H1 (cell line): Measurements from ENCODE around the gene LDLRAD3. TPM values are rescaled to one million over a fixed set of nuclear protein-coding genes. Genes with fewer than 3 reads are reported as not detected.

Experiments used
- CTCF ChIA-PET: fragments of 300-600 bp; sonication (Branson Sonifier 250); formaldehyde crosslinking; loops from one replicate; lab custom pipeline; 2021; ENCODE audit not compliant: partially characterized antibody; lab: Charles Lee
- POLR2A ChIA-PET: fragments of 300-600 bp; sonication (Branson Sonifier 250); formaldehyde crosslinking; loops from one replicate; lab custom pipeline; 2021; ENCODE audit warnings: inconsistent platforms; ENCODE audit not compliant: partially characterized antibody; lab: Charles Lee
- DNase-seq, 2 experiments: peaks; one replicate each; pipeline versions ENCODE4 v3.0.0 to v3.0.0-alpha.2; 2010 to 2022; ENCODE audit warnings: low spot score in 2 of 2, low read depth in 1 of 2, mixed read lengths in 1 of 2
- FAIRE-seq: peaks from 2 replicates; lab custom pipeline; 2011; peaks lifted over from hg19 to GRCh38; lab: Jason Lieb, UNC
- H2AFZ ChIP-seq: 2 replicates; pipeline ENCODE4 v1.8.1; 2012; ENCODE audit warnings: low read length, inconsistent platforms
- H2AK5ac ChIP-seq: 2 replicates; pipeline ENCODE4 v1.6.1; 2013; ENCODE audit warnings: low read depth, low read length
- H2BK120ac ChIP-seq: replicated peaks from 2 replicates; pipeline ENCODE3; 2013; ENCODE audit warnings: low read depth, low read length, inconsistent platforms
- H2BK12ac ChIP-seq: 2 replicates; pipeline ENCODE4 v1.6.1; 2013; ENCODE audit warnings: low read depth, low read length
- H2BK15ac ChIP-seq: 2 replicates; pipeline ENCODE4 v1.6.1; 2013; ENCODE audit warnings: low read length
- H2BK20ac ChIP-seq: 2 replicates; pipeline ENCODE4 v1.6.1; 2013; ENCODE audit warnings: low read length
- H2BK5ac ChIP-seq: 2 replicates; pipeline ENCODE4 v1.6.1; 2013; ENCODE audit warnings: low read depth, low read length
- H3K14ac ChIP-seq: 2 replicates; pipeline ENCODE4 v1.6.1; 2013; ENCODE audit warnings: inconsistent platforms; ENCODE audit not compliant: insufficient read length
- H3K18ac ChIP-seq: 2 replicates; pipeline ENCODE4 v1.6.1; 2013; ENCODE audit warnings: low read length; ENCODE audit errors: extremely low read depth
- H3K23ac ChIP-seq: 2 replicates; pipeline ENCODE4 v1.6.1; 2013; ENCODE audit warnings: inconsistent platforms; ENCODE audit not compliant: insufficient read length
- H3K23me2 ChIP-seq: 2 replicates; pipeline ENCODE4 v1.6.1; 2013; ENCODE audit warnings: low read depth, low read length
- H3K27ac ChIP-seq: 2 replicates; pipeline ENCODE4 v1.6.1; 2011; ENCODE audit warnings: low read depth, low read length, inconsistent platforms
- H3K27me3 ChIP-seq, 4 experiments: replicated peaks in 1 of 4; 1 replicate in 1 of 4; 2 replicates in 3 of 4; pipeline versions ENCODE4 v1.6.1 to v1.8.1; 2011 to 2013; ENCODE audit warnings: low read length in 3 of 4, mild to moderate bottlenecking in 3 of 4, inconsistent platforms in 2 of 4, mixed read lengths in 2 of 4, moderate library complexity in 1 of 4; ENCODE audit not compliant: control insufficient read depth in 3 of 4, insufficient read depth in 3 of 4; ENCODE audit errors: extremely low read depth in 1 of 4
- H3K36me3 ChIP-seq, 4 experiments: 2 replicates each; pipeline versions ENCODE4 v1.6.1 to v1.8.1; 2011 to 2013; ENCODE audit warnings: mild to moderate bottlenecking in 4 of 4, low read length in 3 of 4, moderate library complexity in 2 of 4, control low read depth in 1 of 4, inconsistent platforms in 1 of 4; ENCODE audit not compliant: insufficient read depth in 4 of 4, control insufficient read depth in 2 of 4
- H3K4ac ChIP-seq: replicated peaks from 2 replicates; pipeline ENCODE3; 2013; ENCODE audit warnings: low read length, low read depth, mixed read lengths, inconsistent platforms; ENCODE audit not compliant: insufficient read length
- H3K4me1 ChIP-seq, 4 experiments: replicated peaks in 1 of 4; 1 replicate in 1 of 4; 2 replicates in 3 of 4; pipeline versions ENCODE4 v1.6.1 to v1.8.1; 2011 to 2013; ENCODE audit warnings: low read length in 3 of 4, inconsistent platforms in 2 of 4, mixed read lengths in 1 of 4; ENCODE audit not compliant: insufficient read depth in 4 of 4, control insufficient read depth in 3 of 4
- H3K4me2 ChIP-seq, 2 experiments: 2 replicates each; pipeline versions ENCODE4 v1.6.1 to v1.8.1; 2011 to 2013; ENCODE audit warnings: low read depth in 2 of 2, low read length in 2 of 2, control low read depth in 1 of 2, inconsistent platforms in 1 of 2, mild to moderate bottlenecking in 1 of 2; ENCODE audit not compliant: insufficient read depth in 1 of 2
- H3K4me3 ChIP-seq, 4 experiments: fragments of 200-600, 300-600 bp in 1 of 4; sonication (generic), shearing (Covaris generic), sonication (Bioruptor Twin) in 1 of 4; 2 replicates each; pipeline versions ENCODE4 v1.5.1 to v1.8.1; 2011 to 2016; ENCODE audit warnings: low read length in 4 of 4, low read depth in 3 of 4, control low read depth in 2 of 4, inconsistent platforms in 2 of 4, mild to moderate bottlenecking in 2 of 4, mixed read lengths in 1 of 4, moderate library complexity in 1 of 4; ENCODE audit not compliant: insufficient read depth in 2 of 4; ENCODE audit errors: extremely low read depth in 1 of 4
- H3K56ac ChIP-seq: replicated peaks from 2 replicates; pipeline ENCODE3; 2013; ENCODE audit warnings: low read depth, mild to moderate bottlenecking, mixed read lengths, low read length, inconsistent platforms; ENCODE audit not compliant: insufficient read length
- H3K79me1 ChIP-seq: 2 replicates; pipeline ENCODE4 v1.6.1; 2013; ENCODE audit warnings: low read depth, low read length, control low read depth
- H3K79me2 ChIP-seq, 2 experiments: 2 replicates each; pipeline versions ENCODE4 v1.6.1 to v1.8.1; 2012 to 2013; ENCODE audit warnings: low read length in 2 of 2, mild to moderate bottlenecking in 2 of 2, inconsistent platforms in 1 of 2; ENCODE audit not compliant: insufficient read depth in 2 of 2, control insufficient read depth in 1 of 2
- H3K9ac ChIP-seq, 4 experiments: replicated peaks in 1 of 4; 1 replicate in 1 of 4; 2 replicates in 3 of 4; pipeline versions ENCODE4 v1.6.1 to v1.8.1; 2011 to 2013; ENCODE audit warnings: low read depth in 3 of 4, low read length in 3 of 4, control low read depth in 2 of 4, mild to moderate bottlenecking in 2 of 4, moderate library complexity in 2 of 4, inconsistent platforms in 1 of 4; ENCODE audit errors: extremely low read depth in 1 of 4
- H3K9me3 ChIP-seq, 2 experiments: 2 replicates each; pipeline versions ENCODE4 v1.6.1 to v1.8.1; 2012 to 2013; ENCODE audit warnings: mild to moderate bottlenecking in 2 of 2, moderate library complexity in 2 of 2, control low read depth in 1 of 2, inconsistent platforms in 1 of 2, low read depth in 1 of 2, low read length in 1 of 2, mixed read lengths in 1 of 2; ENCODE audit not compliant: insufficient read depth in 2 of 2
- H4K20me1 ChIP-seq, 2 experiments: replicated peaks in 1 of 2; 2 replicates each; pipeline versions ENCODE3 to v1.8.1; 2011 to 2013; ENCODE audit warnings: inconsistent platforms in 2 of 2, low read length in 2 of 2, mild to moderate bottlenecking in 1 of 2; ENCODE audit not compliant: insufficient read depth in 2 of 2, control insufficient read depth in 1 of 2
- H4K5ac ChIP-seq: 2 replicates; pipeline ENCODE4 v1.6.1; 2013; ENCODE audit warnings: low read length, low read depth, mixed read lengths, inconsistent platforms; ENCODE audit not compliant: insufficient read length
- H4K8ac ChIP-seq: 2 replicates; pipeline ENCODE4 v1.8.0; 2013; ENCODE audit warnings: mild to moderate bottlenecking, moderate library complexity, low read length, inconsistent platforms; ENCODE audit not compliant: insufficient read depth; ENCODE audit errors: extremely low read depth
- H4K91ac ChIP-seq: replicated peaks from 2 replicates; pipeline ENCODE3; 2013; ENCODE audit warnings: low read length, mixed read lengths, inconsistent platforms; ENCODE audit not compliant: insufficient read length
- CEBPB ChIP-seq: IDR thresholded peaks from 2 replicates; pipeline ENCODE4 v1.6.1; 2012; ENCODE audit warnings: low read depth, low read length
- KDM1A ChIP-seq: fragments of 200-600, 300-600 bp; sonication (generic); IDR thresholded peaks from 2 replicates; pipeline ENCODE4 v1.7.1; 2016; ENCODE audit warnings: mild to moderate bottlenecking, low read length, borderline replicate concordance
- WGBS, 2 experiments: shearing (Covaris generic) in 1 of 2; methylation state at CpG; one replicate each; pipeline versions ENCODE4 v1.1.6 to v1.1.7; 2013 to 2015; ENCODE audit warnings: low lambda C conversion rate in 2 of 2, mixed read lengths in 2 of 2, inconsistent platforms in 1 of 2, low coverage in 1 of 2, missing lambda C conversion rate in 1 of 2; ENCODE audit not compliant: insufficient replicate concordance in 2 of 2, insufficient coverage in 1 of 2, insufficient read length in 1 of 2; ENCODE audit errors: extremely low coverage in 1 of 2, missing lambda C conversion rate in 1 of 2; 5-methylcytosine and 5-hydroxymethylcytosine counted together
- polyA plus RNA-seq, 7 experiments: library from polyadenylated mRNA; depleted of rRNA in 3 of 7; stranded (reverse) in 5 of 7; unstranded in 2 of 7; fragments of >200 nt in 5 of 7; fragments of 200-250 nt in 2 of 7; gene quantifications; 1 replicate in 5 of 7; 2 replicates in 1 of 7; 4 replicates in 1 of 7; pipeline versions ENCODE4 v1.2.1 to v1.2.3, GENCODE V29; 2011 to 2013; ENCODE audit warnings: missing spikeins in 2 of 7, mixed read lengths in 2 of 7
- total RNA-seq: library from RNA; stranded (reverse); fragmentation: NEBNext Ultra II Directional; extraction: Animal tissue kit (Norgen Biotek cat#: 25700); gene quantifications from 2 replicates; pipeline ENCODE4 v1.2.1, GENCODE V29; 2021

The LDLRAD3 gene
- total and polyA plus RNA-seq, 2 of the 8 experiments (the other 6 are each of a cell fraction or from before 2014, with no cell fraction given): 18.6 to 22.8 TPM

DNA sequence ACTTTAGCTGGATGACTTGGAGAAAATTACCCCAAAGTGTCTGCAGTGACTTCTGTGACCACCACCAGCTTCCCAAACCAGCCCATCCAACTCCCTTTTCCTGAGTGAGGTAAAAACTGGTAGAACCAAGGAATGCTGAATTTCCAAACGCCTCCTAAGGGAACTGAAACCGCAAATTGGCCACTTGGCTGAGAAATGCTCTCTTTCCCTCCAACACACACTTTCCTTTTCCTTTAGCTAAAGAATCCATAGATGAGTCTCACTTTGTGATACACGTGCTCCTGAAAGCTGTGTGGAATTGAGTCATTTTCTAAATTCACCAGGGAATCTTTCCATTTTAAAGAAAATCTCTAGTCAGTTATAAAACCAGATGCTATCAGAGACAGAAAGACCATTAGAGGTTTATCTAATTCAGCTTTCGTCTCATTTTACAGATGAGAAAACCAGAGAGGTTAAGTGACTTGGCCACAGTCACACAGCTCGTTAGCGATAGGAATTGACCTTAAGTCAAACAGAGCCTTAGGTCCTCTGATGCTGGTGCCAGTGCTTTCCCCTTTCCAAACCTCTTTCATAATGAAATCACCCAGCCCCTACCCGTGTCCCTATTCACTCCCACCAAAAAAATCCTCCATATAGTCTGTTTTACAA is 208.2 kb downstream of the LDLRAD3 start:
- no peak overlapping the region for H2BK120ac ChIP-seq

More for the DNA sequence above, 208.2 kb downstream of the LDLRAD3 start:
- Histone ChIP-seq H3K27me3 (no peaks in the 10 kb centered on the region), H3K27ac (no peak overlapping the region), H3K79me2 (no peaks in the 10 kb centered on the region), H4K5ac (no peak overlapping the region), H2BK20ac (no peak overlapping the region), H2BK15ac (no peak overlapping the region)
- CTCF ChIA-PET: interaction anchor here (0.7 to 3.2 kb wide), 14 partner anchors 8 to 664 kb away, joined by 3 to 17 read pairs (median 4); no protein-coding TSS in a partner anchor
- WGBS, 2 experiments: 92 to 100% methylated on average over 1 to 7 of the region's 7 CpGs
- TF ChIP-seq CEBPB (no peak), KDM1A (peak; percentile 73; the same call in 1 of the 2 replicates)
- TF ChIP-seq, all 59 proteins: peak for 1
- H3K79me1 ChIP-seq: no peaks in the 10 kb centered on the region
- no peak overlapping the region for H3K9ac ChIP-seq
- DNase-seq (no peak), FAIRE-seq (no peak)
- peaks cover 0 to 16% (median 5%) of the 10 kb centered on the region in 4 experiments; a peak in 4 of 7 replicates for H3K4me1 ChIP-seq
- H2AFZ ChIP-seq: no peak overlapping the region
- H3K4ac ChIP-seq: no peak overlapping the region
- no peak overlapping the region for H2BK12ac ChIP-seq
- no peak overlapping the region for H3K4me2 ChIP-seq
- no peak overlapping the region for H2AK5ac ChIP-seq
- POLR2A ChIA-PET: interaction anchor here (1.1 kb wide), 1 partner anchor 42 kb away, joined by 3 read pairs; no protein-coding TSS in a partner anchor
- no peak overlapping the region for H3K18ac ChIP-seq
- H4K20me1 ChIP-seq: no peaks in the 10 kb centered on the region
- H4K91ac ChIP-seq: no peak overlapping the region
- H3K23ac ChIP-seq: no peak overlapping the region
- H3K36me3 ChIP-seq: no peaks in the 10 kb centered on the region
- H3K4me3 ChIP-seq: no peak overlapping the region
- H3K56ac ChIP-seq: no peak overlapping the region
- H3K14ac ChIP-seq: no peak overlapping the region
- no peak overlapping the region for H4K8ac ChIP-seq
- no peak overlapping the region for H2BK5ac ChIP-seq
- H3K9me3 ChIP-seq: no peaks in the 10 kb centered on the region
- no peaks in the 10 kb centered on the region for H3K23me2 ChIP-seq
